K562 (cell line): ENCODE results near the gene LYPD4.

ENCODE experiments used
- ARID2 ChIP-seq: fragments of 450-650 bp; IDR thresholded peaks from 2 replicates; pipeline ENCODE4 v1.6.1; 2017; ENCODE audit warnings: antibody characterized with exemption, mild to moderate bottlenecking
- CBFB ChIP-seq: sonication (generic); formaldehyde crosslinking; IDR thresholded peaks from 2 replicates; pipeline ENCODE4 v1.4.0; 2020; ENCODE audit warnings: mild to moderate bottlenecking, missing genetic modification reagents
- CTCF ChIP-seq, 3 experiments: IDR thresholded peaks in 2 of 3; conservative IDR thresholded peaks in 1 of 3; 2 replicates each; pipeline ENCODE4 v1.5.1; 2011 to 2012; ENCODE audit warnings: low read length in 3 of 3, mild to moderate bottlenecking in 3 of 3, control low read depth in 2 of 3, improper control_type of control experiment in 1 of 3, inconsistent platforms in 1 of 3, low read depth in 1 of 3, mixed read lengths in 1 of 3, moderate library complexity in 1 of 3; ENCODE audit not compliant: insufficient read depth in 2 of 3
- HEY1 ChIP-seq: fragments of 250-450 bp; sonication (Bioruptor Pico); IDR thresholded peaks from 2 replicates; pipeline ENCODE4 v1.5.0; 2020; ENCODE audit warnings: mild to moderate bottlenecking, moderate library complexity, borderline replicate concordance
- MEIS2 ChIP-seq: fragments of 450-650 bp; IDR thresholded peaks from 2 replicates; pipeline ENCODE4 v1.6.1; 2014; ENCODE audit warnings: mild to moderate bottlenecking; ENCODE audit not compliant: partially characterized antibody
- PKNOX1 ChIP-seq: fragments of 450-650 bp; IDR thresholded peaks from 2 replicates; pipeline ENCODE4 v1.6.1; 2016
- POLR2AphosphoS5 ChIP-seq: IDR thresholded peaks from 2 replicates; pipeline ENCODE4 v1.6.1; 2011; ENCODE audit warnings: mild to moderate bottlenecking, low read depth, low read length, moderate library complexity; ENCODE audit not compliant: control insufficient read depth, insufficient read depth
- RERE ChIP-seq: sonication (generic); formaldehyde crosslinking; IDR thresholded peaks from 2 replicates; pipeline ENCODE4 v1.8.0; 2023; ENCODE audit warnings: missing genetic modification reagents, mild to moderate bottlenecking, borderline replicate concordance
- REST ChIP-seq, 2 experiments: fragments of 450-650 bp; formaldehyde crosslinking in 1 of 2; IDR thresholded peaks; 2 replicates each; pipeline versions ENCODE4 v1.4.0 to v1.6.1; 2014 to 2020; ENCODE audit warnings: mild to moderate bottlenecking in 2 of 2, borderline replicate concordance in 1 of 2, low read depth in 1 of 2
- RFX5 ChIP-seq: IDR thresholded peaks from 2 replicates; pipeline ENCODE4 v1.6.1; 2011; ENCODE audit warnings: low read depth, mild to moderate bottlenecking, improper control_type of control experiment, low read length
- SMARCB1 ChIP-seq: IDR thresholded peaks from 2 replicates; pipeline ENCODE4 v1.6.1; 2011; ENCODE audit warnings: improper control_type of control experiment, low read depth; ENCODE audit not compliant: insufficient read length
- SRF ChIP-seq, 2 experiments: fragments of 250-450, 450-650 bp in 1 of 2; sonication (Bioruptor Pico) in 1 of 2; sonication (generic) in 1 of 2; formaldehyde crosslinking; IDR thresholded peaks; 2 replicates each; pipeline versions ENCODE4 v1.5.0 to v1.5.1; 2020 to 2022; ENCODE audit warnings: mild to moderate bottlenecking in 1 of 2, missing genetic modification reagents in 1 of 2
- ZFX ChIP-seq: sonication (generic); formaldehyde crosslinking; IDR thresholded peaks from 2 replicates; pipeline ENCODE4 v1.8.0; 2022; ENCODE audit warnings: mild to moderate bottlenecking, missing genetic modification reagents, moderate library complexity

DNA sequence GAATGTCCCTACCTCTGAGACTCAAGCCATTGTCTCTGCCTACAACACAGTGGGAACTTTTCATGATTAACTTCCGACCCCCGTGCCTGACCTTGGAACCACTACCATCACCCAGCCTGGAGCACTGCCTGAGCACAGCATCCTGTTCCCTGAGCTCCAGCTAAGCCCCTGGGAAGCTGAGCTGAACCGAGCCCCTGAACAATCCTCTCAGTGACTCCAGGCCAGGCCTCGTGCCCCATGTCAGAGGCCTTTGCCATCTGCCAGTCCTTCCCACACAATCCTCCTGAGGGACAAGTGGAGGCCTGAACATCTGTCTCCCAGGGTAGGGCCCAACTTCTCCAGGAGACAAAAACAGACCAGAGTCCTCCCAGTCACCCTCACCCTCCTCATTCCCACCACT is 30.6 kb downstream of the LYPD4 start:
- no peak for TF ChIP-seq POLR2AphosphoS5
- TF ChIP-seq REST (IDR thresholded peaks at IDR 0.05; ENCODE audit: borderline replicate concordance) = no peak
- no peak for TF ChIP-seq REST (CRISPR knock-in tag; IDR thresholded peaks at IDR 0.05; ENCODE audit: low read depth)
- TF ChIP-seq RFX5 = no peak
- TF ChIP-seq SMARCB1 = no peak
- TF ChIP-seq SRF (CRISPR knock-in tag; IDR thresholded peaks at IDR 0.05) = no peak
- TF ChIP-seq MEIS2 = no peak
- no peak for TF ChIP-seq RERE (CRISPR knock-in tag)
- no peak for TF ChIP-seq CTCF (IDR thresholded peaks at IDR 0.05 in 2 of 3, conservative IDR thresholded peaks at IDR 0.05 in 1 of 3; ENCODE audit: insufficient read depth in 2 of 3, low read depth in 1 of 3, low read length in 3 of 3)
- no peak for TF ChIP-seq HEY1
- TF ChIP-seq PKNOX1 = no peak
- no peak for TF ChIP-seq CBFB (CRISPR knock-in tag)
- no peak for TF ChIP-seq ARID2
- no peak for TF ChIP-seq ZFX
